GM21390 (cell line): ENCODE data around the gene PHYHD1.

ENCODE experiments used
- ATAC-seq: cut with Tn5 transposase; IDR thresholded peaks from one replicate; pipeline ENCODE4 v1.9.1; 2021; ENCODE audit not compliant: unreplicated experiment

Gene PHYHD1

GRCh38 chr9:128920381-128921058 is at the start of gene PHYHD1:
TSS of gene PHYHD1 (plus strand) at chr9:128920982. CDS start at chr9:128922324, 1,342 bp downstream.
- ATAC-seq = no peak

GRCh38 chr9:128877852-128878251 is 42.9 kb upstream of the PHYHD1 start:
- ATAC-seq = no peak

- peak; percentile 87 for ATAC-seq
Measured at GRCh38 chr9:128881884-128882676, 38.7 kb upstream of the PHYHD1 start, which contains the start of the genes KYAT1 and LRRC8A. TSS of gene KYAT1 (minus strand) at chr9:128881950. CDS start at chr9:128845405, 36,545 bp downstream. TSS of gene LRRC8A (plus strand) at chr9:128882133. CDS start at chr9:128907165, 25,032 bp downstream.

- no peak for ATAC-seq
Measured at GRCh38 chr9:128882677-128883603, 37.8 kb upstream of the PHYHD1 start.

GRCh38 chr9:128884164-128884563 is 36.6 kb upstream of the PHYHD1 start:
- no peak for ATAC-seq

- no peak for ATAC-seq
Measured at GRCh38 chr9:128885376-128885775, 35.4 kb upstream of the PHYHD1 start.

- no peak for ATAC-seq
Measured at GRCh38 chr9:128885798-128886197, 35.0 kb upstream of the PHYHD1 start.

- ATAC-seq = no peak
Measured at GRCh38 chr9:128886211-128886891, 34.4 kb upstream of the PHYHD1 start.

- ATAC-seq = no peak
Measured at GRCh38 chr9:128887049-128887448, 33.7 kb upstream of the PHYHD1 start.

GRCh38 chr9:128887914-128888350 is 32.9 kb upstream of the PHYHD1 start:
- ATAC-seq = no peak

- ATAC-seq = no peak
Measured at GRCh38 chr9:128891321-128892220, 29.2 kb upstream of the PHYHD1 start.

- ATAC-seq = no peak
Measured at GRCh38 chr9:128892221-128892921, 28.4 kb upstream of the PHYHD1 start.

GRCh38 chr9:128893354-128893753 is 27.4 kb upstream of the PHYHD1 start:
- no peak for ATAC-seq

- no peak for ATAC-seq
Measured at GRCh38 chr9:128894764-128895163, 26.0 kb upstream of the PHYHD1 start.

GRCh38 chr9:128895556-128895955 is 25.2 kb upstream of the PHYHD1 start:
- ATAC-seq = no peak

GRCh38 chr9:128898382-128898781 is 22.4 kb upstream of the PHYHD1 start:
- ATAC-seq = no peak

- ATAC-seq = no peak
Measured at GRCh38 chr9:128898845-128899565, 21.8 kb upstream of the PHYHD1 start.
